ENCODE data around the gene PIM3. TPM values are rescaled to one million over a fixed set of nuclear protein-coding genes. Genes with fewer than 3 reads are reported as not detected.

PIM3 gene
- total RNA-seq, 1 donor from 2014 or later, result 31.0 TPM

DNA sequence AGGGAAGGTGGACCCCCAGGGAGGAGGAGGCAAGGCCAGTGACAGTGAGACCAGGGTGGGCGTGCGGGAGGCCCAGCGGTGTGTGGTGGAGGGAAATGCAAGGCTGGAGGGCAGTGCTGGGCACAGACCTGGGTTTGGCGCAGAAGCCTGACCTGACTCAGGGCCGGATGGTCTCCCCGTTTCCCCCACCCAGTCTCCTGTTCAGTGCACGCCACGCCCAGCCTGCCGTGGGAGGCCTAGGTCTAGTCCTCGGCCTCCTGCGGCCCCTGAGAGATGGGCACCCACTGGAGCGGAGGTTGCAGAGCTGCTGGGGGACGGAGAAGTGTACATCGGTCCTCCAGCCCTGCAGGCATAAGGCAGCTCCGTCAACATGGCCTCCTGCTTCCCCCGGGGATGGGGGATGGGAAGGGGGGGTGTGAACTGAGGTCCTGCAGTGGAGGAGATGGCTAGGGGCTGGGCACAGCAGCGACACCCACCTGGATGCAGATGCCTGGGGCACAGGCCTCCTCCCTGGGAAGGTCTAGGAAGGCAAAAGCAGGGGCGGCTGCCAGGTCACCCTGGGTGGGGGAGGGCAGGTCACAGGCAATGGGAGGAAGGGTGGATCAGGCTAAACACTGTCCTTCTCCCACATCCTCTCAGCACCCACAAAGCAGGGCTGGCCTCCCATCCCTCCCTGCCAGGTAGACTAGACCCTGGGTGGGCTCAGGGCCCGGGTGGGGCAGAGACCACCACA is 36.1 kb downstream of the PIM3 start:
- no peak for DNase-seq (ENCODE audit: low read depth, low spot score)
- H3K9me3 Mint-ChIP-seq, result peaks cover 2% of the 10 kb centered on the region
- H3K4me3 Mint-ChIP-seq, result no peak overlapping the region
- TF ChIP-seq, protein P1, sequence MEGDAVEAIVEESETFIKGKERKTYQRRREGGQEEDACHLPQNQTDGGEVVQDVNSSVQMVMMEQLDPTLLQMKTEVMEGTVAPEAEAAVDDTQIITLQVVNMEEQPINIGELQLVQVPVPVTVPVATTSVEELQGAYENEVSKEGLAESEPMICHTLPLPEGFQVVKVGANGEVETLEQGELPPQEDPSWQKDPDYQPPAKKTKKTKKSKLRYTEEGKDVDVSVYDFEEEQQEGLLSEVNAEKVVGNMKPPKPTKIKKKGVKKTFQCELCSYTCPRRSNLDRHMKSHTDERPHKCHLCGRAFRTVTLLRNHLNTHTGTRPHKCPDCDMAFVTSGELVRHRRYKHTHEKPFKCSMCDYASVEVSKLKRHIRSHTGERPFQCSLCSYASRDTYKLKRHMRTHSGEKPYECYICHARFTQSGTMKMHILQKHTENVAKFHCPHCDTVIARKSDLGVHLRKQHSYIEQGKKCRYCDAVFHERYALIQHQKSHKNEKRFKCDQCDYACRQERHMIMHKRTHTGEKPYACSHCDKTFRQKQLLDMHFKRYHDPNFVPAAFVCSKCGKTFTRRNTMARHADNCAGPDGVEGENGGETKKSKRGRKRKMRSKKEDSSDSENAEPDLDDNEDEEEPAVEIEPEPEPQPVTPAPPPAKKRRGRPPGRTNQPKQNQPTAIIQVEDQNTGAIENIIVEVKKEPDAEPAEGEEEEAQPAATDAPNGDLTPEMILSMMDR (conservative IDR thresholded peaks at IDR 0.05), result no peak
- H3K4me1 Mint-ChIP-seq, result peaks cover 9% of the 10 kb centered on the region
- H3K27me3 Mint-ChIP-seq (ENCODE audit: low read depth), result peaks cover 24% of the 10 kb centered on the region
- no peaks in the 10 kb centered on the region for H3K36me3 Mint-ChIP-seq (ENCODE audit: low read depth)
- no peak overlapping the region for H3K27ac Mint-ChIP-seq (ENCODE audit: unreplicated experiment)

DNA sequence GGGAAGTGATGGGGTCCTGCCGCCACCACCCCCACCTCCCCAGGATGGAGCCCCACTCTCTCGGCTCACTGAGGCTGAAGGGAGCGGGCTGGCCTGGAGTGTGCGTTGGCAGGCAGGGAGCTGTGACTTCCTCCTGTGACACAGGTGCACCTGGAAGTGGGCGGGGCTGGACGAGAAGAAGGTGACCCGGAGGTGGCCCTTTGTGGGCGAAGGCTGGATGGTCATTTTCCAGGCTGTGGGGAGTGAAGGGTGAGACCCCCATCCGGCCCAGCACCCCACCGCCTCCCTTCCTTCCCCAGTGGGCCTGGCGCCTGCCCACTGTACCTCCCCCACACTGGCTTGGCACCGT is 36.7 kb downstream of the PIM3 start:
- H3K27me3 Mint-ChIP-seq (ENCODE audit: low read depth), result peaks cover 25% of the 10 kb centered on the region
- no peak for DNase-seq (ENCODE audit: low read depth, low spot score)
- TF ChIP-seq, protein P1 (conservative IDR thresholded peaks at IDR 0.05), result no peak
- peaks cover 9% of the 10 kb centered on the region for H3K4me1 Mint-ChIP-seq
- H3K4me3 Mint-ChIP-seq, result no peak overlapping the region
- no peaks in the 10 kb centered on the region for H3K9me3 Mint-ChIP-seq
- H3K36me3 Mint-ChIP-seq (ENCODE audit: low read depth), result no peaks in the 10 kb centered on the region
- no peak overlapping the region for H3K27ac Mint-ChIP-seq (ENCODE audit: unreplicated experiment)

DNA sequence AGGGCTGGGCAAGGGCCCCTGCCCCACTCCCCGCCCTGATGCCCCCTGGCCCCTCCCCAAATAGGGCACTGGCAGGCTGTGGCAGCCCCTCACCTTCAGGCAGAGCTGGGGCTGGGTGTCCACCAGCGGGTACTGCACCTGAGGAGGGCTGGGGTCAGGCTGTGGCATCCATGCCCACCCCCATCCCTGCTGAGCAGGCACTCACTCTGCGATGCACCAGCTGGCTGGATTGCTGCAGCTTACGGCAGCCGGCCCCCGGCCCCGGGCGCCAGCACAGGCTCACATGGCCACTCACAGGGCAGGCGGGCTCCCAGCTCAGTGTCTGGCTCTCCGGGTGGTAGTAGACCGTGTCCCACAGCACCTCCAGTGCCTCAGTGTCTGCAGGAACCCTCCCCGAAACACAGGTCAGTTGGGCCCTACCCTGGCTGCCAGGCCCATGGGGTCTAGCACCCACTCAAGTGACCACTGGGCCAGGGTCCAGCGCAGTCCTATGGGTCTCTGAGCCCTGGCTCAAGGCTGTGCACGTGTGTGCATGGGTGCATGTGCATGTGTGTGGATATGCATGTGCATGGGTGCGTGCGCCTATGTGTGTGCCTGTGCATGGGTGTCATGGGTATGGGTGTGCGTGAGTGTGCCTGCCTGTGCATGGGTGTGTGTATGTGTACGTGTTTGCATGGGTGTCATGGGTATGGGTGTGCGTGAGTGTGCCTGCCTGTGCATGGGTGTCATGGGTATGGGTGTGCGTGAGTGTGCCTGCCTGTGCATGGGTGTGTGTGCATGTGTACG is 37.6 kb downstream of the PIM3 start:
- no peaks in the 10 kb centered on the region for H3K36me3 Mint-ChIP-seq (ENCODE audit: low read depth)
- TF ChIP-seq, protein P1 (conservative IDR thresholded peaks at IDR 0.05), result no peak
- peak overlapping the region; percentile 27 for H3K4me3 Mint-ChIP-seq
- peaks cover 27% of the 10 kb centered on the region for H3K27me3 Mint-ChIP-seq (ENCODE audit: low read depth)
- H3K4me1 Mint-ChIP-seq, result peaks cover 9% of the 10 kb centered on the region
- no peak overlapping the region for H3K27ac Mint-ChIP-seq (ENCODE audit: unreplicated experiment)
- no peaks in the 10 kb centered on the region for H3K9me3 Mint-ChIP-seq
- no peak for DNase-seq (ENCODE audit: low read depth, low spot score)

DNA sequence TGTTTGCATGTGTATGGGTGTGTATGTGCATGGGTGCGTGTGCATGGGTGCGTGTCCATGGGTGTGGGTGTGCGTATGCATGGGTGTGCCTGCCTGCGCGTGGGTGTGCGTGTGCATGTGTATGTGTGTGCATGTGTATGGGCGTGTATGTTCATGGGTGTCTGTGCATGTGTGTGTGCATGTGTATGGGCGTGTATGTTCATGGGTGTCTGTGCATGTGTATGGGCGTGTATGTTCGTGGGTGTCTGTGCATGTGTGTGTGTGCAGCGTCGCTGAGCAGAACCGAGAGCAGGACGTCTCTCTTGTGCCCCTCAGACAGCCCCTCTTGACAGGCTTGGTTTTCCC is 38.1 kb downstream of the PIM3 start:
- TF ChIP-seq, protein P1 (conservative IDR thresholded peaks at IDR 0.05), result no peak
- no peaks in the 10 kb centered on the region for H3K9me3 Mint-ChIP-seq
- H3K36me3 Mint-ChIP-seq (ENCODE audit: low read depth), result no peaks in the 10 kb centered on the region
- peaks cover 27% of the 10 kb centered on the region for H3K27me3 Mint-ChIP-seq (ENCODE audit: low read depth)
- H3K27ac Mint-ChIP-seq (ENCODE audit: unreplicated experiment), result no peak overlapping the region
- no peak for DNase-seq (ENCODE audit: low read depth, low spot score)
- H3K4me3 Mint-ChIP-seq, result peak overlapping the region; percentile 27
- peaks cover 9% of the 10 kb centered on the region for H3K4me1 Mint-ChIP-seq

DNA sequence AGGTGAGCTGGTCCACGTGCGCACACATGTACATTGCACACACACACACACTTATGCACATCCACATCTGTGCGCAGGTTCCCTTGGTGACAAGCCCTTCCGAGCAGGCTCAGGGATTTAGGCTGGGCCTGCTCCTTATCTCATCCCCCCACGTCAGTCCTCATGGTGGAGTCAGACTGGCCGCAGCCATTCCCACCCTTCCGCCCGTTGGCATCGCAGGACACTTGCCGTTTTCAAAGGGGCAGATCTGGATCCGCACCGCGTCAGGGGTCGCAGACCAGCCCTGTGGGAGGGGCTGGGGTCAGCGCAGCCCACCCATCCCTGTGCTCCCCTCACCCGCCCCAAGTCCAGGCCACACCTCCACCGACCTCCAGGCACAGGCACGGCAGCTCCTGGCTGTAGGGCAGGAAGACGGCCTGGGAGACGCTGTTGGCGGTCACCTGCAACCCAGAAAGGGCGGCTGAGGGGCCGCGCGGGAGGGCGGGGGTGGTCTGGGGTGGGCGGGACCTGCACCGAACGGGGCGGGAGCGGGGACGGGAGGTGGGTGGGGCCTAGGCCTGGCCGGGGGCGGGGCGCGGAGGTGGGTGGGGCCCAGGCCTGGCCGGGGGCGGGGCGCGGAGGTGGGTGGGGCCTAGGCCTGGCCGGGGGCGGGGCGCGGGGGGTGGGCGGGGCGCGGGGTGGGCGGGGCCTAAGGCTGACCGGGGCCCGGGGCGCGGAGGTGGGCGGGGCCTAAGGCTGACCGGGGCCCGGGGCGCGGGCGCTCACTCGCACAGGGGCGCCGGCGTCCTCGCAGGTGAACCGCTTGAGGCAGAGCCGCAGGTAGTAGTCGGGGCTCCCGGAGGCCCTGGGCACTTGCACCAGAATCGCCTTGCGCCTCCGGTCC is 38.7 kb downstream of the PIM3 start:
- H3K27ac Mint-ChIP-seq (ENCODE audit: unreplicated experiment), result no peak overlapping the region
- H3K9me3 Mint-ChIP-seq, result no peaks in the 10 kb centered on the region
- DNase-seq (ENCODE audit: low read depth, low spot score), result peak; percentile 38
- H3K27me3 Mint-ChIP-seq (ENCODE audit: low read depth), result peaks cover 28% of the 10 kb centered on the region
- TF ChIP-seq, protein P1 (conservative IDR thresholded peaks at IDR 0.05), result no peak
- peaks cover 9% of the 10 kb centered on the region for H3K4me1 Mint-ChIP-seq
- no peaks in the 10 kb centered on the region for H3K36me3 Mint-ChIP-seq (ENCODE audit: low read depth)
- no peak overlapping the region for H3K4me3 Mint-ChIP-seq
